H9 (cell line): Measurements from ENCODE around the gene RIT2. TPM values are rescaled to one million over a fixed set of nuclear protein-coding genes. Genes with fewer than 3 reads are reported as not detected.

Experiments used
- DNase-seq: peaks from one replicate; pipeline ENCODE4 v3.0.0-alpha.2; 2017
- H2AFZ ChIP-seq: one replicate; pipeline ENCODE4 v1.6.1; 2013; ENCODE audit warnings: mild to moderate bottlenecking, low read length, control low read depth, moderate library complexity
- H2AK5ac ChIP-seq: 2 replicates; pipeline ENCODE4 v1.6.1; 2013; ENCODE audit warnings: low read length, control low read depth, mixed read lengths; ENCODE audit not compliant: insufficient read length
- H2BK120ac ChIP-seq: one replicate; pipeline ENCODE4 v1.6.1; 2013; ENCODE audit warnings: low read depth, mild to moderate bottlenecking, low read length, control low read depth, inconsistent platforms; ENCODE audit not compliant: poor library complexity, severe bottlenecking
- H2BK12ac ChIP-seq: 2 replicates; pipeline ENCODE4 v1.6.1; 2013; ENCODE audit warnings: low read length, control low read depth, mixed read lengths, low read depth; ENCODE audit not compliant: insufficient read length
- H2BK15ac ChIP-seq: 2 replicates; pipeline ENCODE4 v1.6.1; 2013; ENCODE audit warnings: low read depth, low read length, control low read depth
- H2BK20ac ChIP-seq: one replicate; pipeline ENCODE4 v1.6.1; 2013; ENCODE audit warnings: low read depth, mild to moderate bottlenecking, low read length, control low read depth, inconsistent platforms; ENCODE audit not compliant: poor library complexity, severe bottlenecking
- H2BK5ac ChIP-seq: 2 replicates; pipeline ENCODE4 v1.6.1; 2013; ENCODE audit warnings: low read length, control low read depth, mixed read lengths; ENCODE audit not compliant: insufficient read length
- H3K14ac ChIP-seq: 2 replicates; pipeline ENCODE4 v1.6.1; 2013; ENCODE audit warnings: low read length, control low read depth; ENCODE audit not compliant: insufficient read depth
- H3K18ac ChIP-seq: 2 replicates; pipeline ENCODE4 v1.6.1; 2013; ENCODE audit warnings: low read depth, mild to moderate bottlenecking, mixed read lengths, low read length, control low read depth; ENCODE audit not compliant: insufficient read length
- H3K23ac ChIP-seq: 2 replicates; pipeline ENCODE4 v1.6.1; 2013; ENCODE audit warnings: low read length, control low read depth, mixed read lengths, low read depth; ENCODE audit not compliant: insufficient read length
- H3K23me2 ChIP-seq: 2 replicates; pipeline ENCODE4 v1.6.1; 2013; ENCODE audit warnings: low read depth, mild to moderate bottlenecking, mixed read lengths, low read length, control low read depth; ENCODE audit not compliant: insufficient read length, poor library complexity, severe bottlenecking
- H3K27ac ChIP-seq: 2 replicates; pipeline ENCODE4 v1.5.1; 2013; ENCODE audit warnings: low read length, control low read depth, mixed read lengths, low read depth; ENCODE audit not compliant: insufficient read length
- H3K27me3 ChIP-seq: 2 replicates; pipeline ENCODE4 v1.6.1; 2013; ENCODE audit warnings: low read length, control low read depth, inconsistent platforms; ENCODE audit not compliant: insufficient read depth
- H3K4ac ChIP-seq: 2 replicates; pipeline ENCODE4 v1.6.1; 2013; ENCODE audit warnings: low read depth, mild to moderate bottlenecking, control low read depth, inconsistent platforms, low read length, moderate library complexity
- H3K4me1 ChIP-seq: 2 replicates; pipeline ENCODE4 v1.6.1; 2013; ENCODE audit warnings: low read length, control low read depth, inconsistent platforms; ENCODE audit not compliant: insufficient read depth
- H3K4me2 ChIP-seq: 2 replicates; pipeline ENCODE4 v1.6.1; 2013; ENCODE audit warnings: low read length, control low read depth, mixed read lengths; ENCODE audit not compliant: insufficient read length, insufficient read depth
- H3K56ac ChIP-seq: 2 replicates; pipeline ENCODE4 v1.6.1; 2013; ENCODE audit warnings: low read depth, mild to moderate bottlenecking, mixed read lengths, low read length, control low read depth; ENCODE audit not compliant: insufficient read length
- H3K79me1 ChIP-seq: 2 replicates; pipeline ENCODE4 v1.6.1; 2013; ENCODE audit warnings: low read depth, mild to moderate bottlenecking, moderate library complexity, low read length, control low read depth, inconsistent platforms; ENCODE audit not compliant: insufficient read depth, poor library complexity, severe bottlenecking
- H3K79me2 ChIP-seq: 2 replicates; pipeline ENCODE4 v1.6.1; 2013; ENCODE audit warnings: low read length, control low read depth, inconsistent platforms; ENCODE audit not compliant: insufficient read depth
- H3K9ac ChIP-seq: 2 replicates; pipeline ENCODE4 v1.6.1; 2013; ENCODE audit warnings: low read length, control low read depth, mixed read lengths; ENCODE audit not compliant: insufficient read length; ENCODE audit errors: extremely low read depth
- H3K9me3 ChIP-seq: one replicate; pipeline ENCODE4 v1.6.1; 2013; ENCODE audit warnings: low read depth, low read length, inconsistent platforms; ENCODE audit not compliant: control insufficient read depth
- H3T11ph ChIP-seq: one replicate; pipeline ENCODE4 v1.6.1; 2013; ENCODE audit warnings: mild to moderate bottlenecking, low read length, control low read depth, inconsistent platforms
- H4K20me1 ChIP-seq: one replicate; pipeline ENCODE4 v1.6.1; 2013; ENCODE audit not compliant: control insufficient read depth, insufficient read length, insufficient read depth
- H4K5ac ChIP-seq: 2 replicates; pipeline ENCODE4 v1.6.1; 2013; ENCODE audit warnings: low read depth, mild to moderate bottlenecking, mixed read lengths, low read length, control low read depth; ENCODE audit not compliant: insufficient read length
- H4K8ac ChIP-seq: replicated peaks from 2 replicates; pipeline ENCODE4 v1.6.1; 2013; ENCODE audit warnings: low read length, control low read depth, mixed read lengths, low read depth; ENCODE audit not compliant: insufficient read length
- H4K91ac ChIP-seq: 2 replicates; pipeline ENCODE4 v1.6.1; 2013; ENCODE audit warnings: low read depth, mild to moderate bottlenecking, moderate library complexity, mixed read lengths, low read length, control low read depth; ENCODE audit not compliant: insufficient read length
- H3K27ac Mint-ChIP-seq, 3 experiments: 2 replicates in 2 of 3; 3 replicates in 1 of 3; pipeline ENCODE4 v1.8.0; 2020 to 2021; ENCODE audit warnings: mixed read lengths in 3 of 3, mild to moderate bottlenecking in 1 of 3, moderate library complexity in 1 of 3
- H3K27me3 Mint-ChIP-seq: 2 replicates; pipeline ENCODE4 v1.8.0; 2021; ENCODE audit warnings: low read depth, mild to moderate bottlenecking, moderate library complexity, mixed read lengths
- H3K36me3 Mint-ChIP-seq, 3 experiments: 2 replicates in 2 of 3; 3 replicates in 1 of 3; pipeline ENCODE4 v1.8.0; 2020 to 2021; ENCODE audit warnings: low read depth in 3 of 3, mixed read lengths in 3 of 3; ENCODE audit not compliant: insufficient read depth in 1 of 3
- H3K4me1 Mint-ChIP-seq, 2 experiments: 2 replicates each; pipeline ENCODE4 v1.8.0; 2020; ENCODE audit warnings: mixed read lengths in 2 of 2
- H3K4me3 Mint-ChIP-seq, 2 experiments: 2 replicates in 1 of 2; 3 replicates in 1 of 2; pipeline ENCODE4 v1.8.0; 2020 to 2021; ENCODE audit warnings: mild to moderate bottlenecking in 2 of 2, mixed read lengths in 2 of 2, moderate library complexity in 1 of 2
- H3K9me3 Mint-ChIP-seq, 2 experiments: 2 replicates in 1 of 2; 3 replicates in 1 of 2; pipeline ENCODE4 v1.8.0; 2020; ENCODE audit warnings: mild to moderate bottlenecking in 2 of 2, mixed read lengths in 2 of 2, moderate library complexity in 1 of 2
- CTCF ChIP-seq: fragments of 200-600 bp; sonication (generic); conservative IDR thresholded peaks from 3 replicates; pipeline ENCODE4 v1.8.0; 2021; ENCODE audit warnings: antibody characterized with exemption, mild to moderate bottlenecking
- WGBS: extraction: QIAGEN DNeasy Blood & Tissue Kit; methylation state at CpG from one replicate; pipeline ENCODE4 v1.1.7; 2013; ENCODE audit warnings: missing lambda C conversion rate, low lambda C conversion rate, mixed read lengths; ENCODE audit not compliant: insufficient read length; ENCODE audit errors: extremely low coverage; 5-methylcytosine and 5-hydroxymethylcytosine counted together
- total RNA-seq: library from RNA; stranded (reverse); gene quantifications from 2 replicates; pipeline ENCODE4 v1.2.1, GENCODE V29; 2021

Gene RIT2
- total RNA-seq, 1 experiment from 2014 or later = 1.2 TPM

- WGBS = no CpG with 5 or more reads among the region's 1 CpG
- no peak overlapping the region for H4K5ac ChIP-seq
- H4K8ac ChIP-seq = no peak overlapping the region
- no peak overlapping the region for H3T11ph ChIP-seq
- no peaks in the 10 kb centered on the region; a peak in 2 of 5 replicates for H3K9me3 Mint-ChIP-seq
- no peak overlapping the region for H3K4me3 Mint-ChIP-seq
- no peak overlapping the region for H3K4ac ChIP-seq
- H2BK20ac ChIP-seq = no peak overlapping the region
- peaks cover 0 to 5% of the 10 kb centered on the region in 2 experiments; a peak in 1 of 4 replicates for H3K4me1 Mint-ChIP-seq
- H2AFZ ChIP-seq = no peak overlapping the region
- H3K56ac ChIP-seq = no peak overlapping the region
- no peak overlapping the region for H3K23ac ChIP-seq
- no peaks in the 10 kb centered on the region for H3K79me2 ChIP-seq
- no peaks in the 10 kb centered on the region for H3K9me3 ChIP-seq
- no peaks in the 10 kb centered on the region for H4K20me1 ChIP-seq
- no peaks in the 10 kb centered on the region for H3K23me2 ChIP-seq
- no peaks in the 10 kb centered on the region for H3K27me3 ChIP-seq
- no peak for DNase-seq
- H3K36me3 Mint-ChIP-seq = no peaks in the 10 kb centered on the region; a peak in 2 of 7 replicates
- no peak overlapping the region for H2BK12ac ChIP-seq
- no peaks in the 10 kb centered on the region for H3K4me1 ChIP-seq
- no peak overlapping the region for H2BK15ac ChIP-seq
- no peak overlapping the region for H2BK5ac ChIP-seq
- H2AK5ac ChIP-seq = no peak overlapping the region
- no peak overlapping the region for H3K9ac ChIP-seq
- no peak overlapping the region for H2BK120ac ChIP-seq
- TF ChIP-seq CTCF = no peak
- no peak overlapping the region for H3K18ac ChIP-seq
- no peaks in the 10 kb centered on the region for H3K27me3 Mint-ChIP-seq
- no peak overlapping the region for H3K27ac Mint-ChIP-seq
- no peak overlapping the region for H3K27ac ChIP-seq
- H3K79me1 ChIP-seq = no peaks in the 10 kb centered on the region
- H4K91ac ChIP-seq = no peak overlapping the region
- H3K4me2 ChIP-seq = no peak overlapping the region
- no peak overlapping the region for H3K14ac ChIP-seq
These were observed 97.9 kb downstream of the RIT2 start for GRCh38 chr18:43017622-43018021.
